ENCODE results near the gene PNMA3. TPM values are rescaled to one million over a fixed set of nuclear protein-coding genes. Genes with fewer than 3 reads are reported as not detected.
"Not testable (repeated sequence)": the region's sequence is repeated elsewhere in the genome, so short reads cannot be mapped to it uniquely, and the experiment has no call there.

The PNMA3 gene
- total RNA-seq, 2 experiments from 2014 or later, result 1.2 to 1.4 TPM

DNA sequence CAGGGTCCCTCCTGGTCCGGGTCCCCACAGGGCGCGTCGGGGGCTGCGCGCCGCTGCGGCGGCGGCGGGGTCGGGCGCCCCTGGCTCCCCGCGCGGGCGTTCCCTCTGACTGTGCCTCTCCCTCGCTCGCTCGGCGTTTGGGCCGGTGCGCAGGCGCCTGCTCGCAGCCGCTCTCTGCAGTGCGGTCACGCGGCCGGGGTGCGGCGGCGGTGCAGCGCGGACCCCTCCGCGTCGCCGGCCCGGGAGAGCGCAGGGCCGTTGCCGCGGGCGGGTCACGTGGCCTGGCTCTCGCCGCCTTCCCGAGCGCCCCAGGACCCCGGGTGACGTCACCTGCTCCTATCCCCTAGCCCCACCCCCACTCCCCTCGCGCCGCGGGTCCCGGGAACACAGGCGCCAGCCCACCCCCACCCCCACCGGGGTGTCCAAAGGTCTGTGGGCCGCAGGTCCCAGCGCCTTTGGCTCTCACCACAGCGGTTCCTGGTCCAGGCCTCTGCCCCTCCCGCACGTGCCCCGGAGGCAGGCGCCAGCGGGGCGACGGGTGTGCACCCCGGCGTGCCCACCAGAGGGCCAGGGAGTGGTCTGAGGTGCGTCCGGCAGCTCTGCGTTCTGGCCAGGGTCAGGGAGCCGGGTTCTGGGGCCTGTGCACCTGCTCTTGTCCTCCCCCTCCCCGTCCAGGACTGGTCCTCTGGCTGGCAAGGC lies 21.3 kb downstream of the PNMA3 start:
- CTCF ChIA-PET; POLR2A ChIA-PET; H3K36me3 Mint-ChIP-seq; H3K4me1 Mint-ChIP-seq (ENCODE audit: low read depth); H3K27me3 Mint-ChIP-seq; H3K27ac Mint-ChIP-seq; H3K9me3 Mint-ChIP-seq; H3K4me3 Mint-ChIP-seq; intact Hi-C loops (cut with micrococcal nuclease); DNase-seq: not testable (repeated sequence)

DNA sequence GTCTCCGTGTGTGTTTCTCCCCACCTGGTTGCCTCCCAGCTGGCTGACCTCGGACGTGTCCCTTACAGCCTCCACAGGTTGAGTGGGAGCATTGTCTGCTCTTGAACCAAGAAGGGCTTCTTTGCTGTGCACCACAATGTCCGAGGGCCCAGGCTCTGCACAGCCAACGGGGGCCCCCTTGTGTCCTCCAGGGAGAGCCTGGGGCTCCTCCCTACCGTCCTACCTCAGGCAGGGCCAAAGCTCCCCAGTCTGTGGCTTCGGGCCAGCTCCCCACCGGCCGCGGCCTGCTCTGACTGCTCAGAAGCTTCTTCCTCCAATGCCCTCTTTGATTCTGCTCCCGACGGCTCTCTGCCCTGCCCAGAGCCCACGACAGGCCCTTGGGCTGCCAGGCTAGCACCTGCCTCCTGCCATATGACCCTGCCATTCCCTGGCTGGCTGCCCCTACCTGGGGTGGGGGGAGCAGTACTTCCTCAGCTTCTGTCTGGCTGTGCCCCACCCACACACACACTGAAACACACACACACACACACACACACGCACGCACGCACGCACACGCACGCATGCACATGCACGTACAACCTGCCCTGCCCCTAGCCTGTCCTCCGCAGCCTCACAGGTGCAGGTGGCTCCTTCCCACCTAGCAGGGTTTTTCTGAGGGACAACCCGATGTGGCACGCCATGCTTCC lies 27.1 kb downstream of the PNMA3 start:
- H3K27ac Mint-ChIP-seq; intact Hi-C loops (cut with micrococcal nuclease); H3K9me3 Mint-ChIP-seq; CTCF ChIA-PET; H3K4me1 Mint-ChIP-seq (ENCODE audit: low read depth); H3K36me3 Mint-ChIP-seq; POLR2A ChIA-PET; H3K27me3 Mint-ChIP-seq; H3K4me3 Mint-ChIP-seq; DNase-seq: not testable (repeated sequence)

DNA sequence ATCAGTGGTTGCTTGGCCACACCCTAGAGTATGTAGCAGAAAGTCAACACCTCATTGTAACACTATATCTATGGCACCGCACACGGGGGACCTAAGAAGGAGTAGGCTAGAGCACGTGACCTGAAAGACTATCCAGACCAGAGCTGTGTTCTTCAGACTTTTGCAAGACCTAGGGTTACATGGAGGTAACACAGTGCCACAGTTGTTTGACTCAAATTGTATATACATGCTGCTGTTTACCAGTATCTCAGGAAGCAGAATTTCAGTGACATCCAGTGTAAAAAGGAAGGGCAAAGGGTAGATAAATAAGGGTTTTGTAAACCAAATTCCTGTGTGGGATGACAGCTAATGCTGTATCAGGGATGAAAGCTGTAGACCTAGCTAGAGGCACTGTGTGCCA lies 46.1 kb downstream of the PNMA3 start:
- H3K4me1 Mint-ChIP-seq (ENCODE audit: low read depth), result peaks cover 6% of the 10 kb centered on the region
- POLR2A ChIA-PET, result no interaction called here
- H3K4me3 Mint-ChIP-seq, result no peak overlapping the region
- no peaks in the 10 kb centered on the region for H3K36me3 Mint-ChIP-seq
- H3K27me3 Mint-ChIP-seq, result no peaks in the 10 kb centered on the region
- peaks cover 18% of the 10 kb centered on the region for H3K9me3 Mint-ChIP-seq
- CTCF ChIA-PET, result no interaction called here
- no peak overlapping the region for H3K27ac Mint-ChIP-seq
- no peak for DNase-seq
- intact Hi-C loops (cut with micrococcal nuclease), result no loop called here

DNA sequence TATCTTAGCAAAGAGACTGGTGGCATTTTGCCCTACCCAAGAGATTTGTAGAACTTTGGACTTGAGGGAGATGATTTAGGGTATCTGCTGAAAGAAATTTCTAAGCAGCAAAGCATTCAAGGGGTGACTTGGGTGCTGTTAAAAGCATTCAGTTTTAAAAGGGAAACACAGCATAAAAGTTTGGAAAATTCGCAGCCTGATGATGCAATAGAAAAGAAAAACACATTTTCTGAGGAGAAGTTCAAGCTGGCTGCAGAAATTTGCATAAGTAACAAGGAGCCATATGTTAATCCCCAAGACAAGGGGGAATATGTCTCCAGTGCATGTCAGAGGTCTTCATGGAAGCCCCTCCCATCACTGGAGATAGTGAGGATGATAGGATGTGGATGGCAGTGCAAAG lies 48.7 kb downstream of the PNMA3 start:
- H3K36me3 Mint-ChIP-seq; CTCF ChIA-PET; intact Hi-C loops (cut with micrococcal nuclease); H3K4me3 Mint-ChIP-seq; POLR2A ChIA-PET; H3K4me1 Mint-ChIP-seq (ENCODE audit: low read depth); DNase-seq; H3K27me3 Mint-ChIP-seq: not testable (repeated sequence)
- H3K9me3 Mint-ChIP-seq, result peaks cover 18% of the 10 kb centered on the region
- H3K27ac Mint-ChIP-seq, result peak overlapping the region; percentile 9

DNA sequence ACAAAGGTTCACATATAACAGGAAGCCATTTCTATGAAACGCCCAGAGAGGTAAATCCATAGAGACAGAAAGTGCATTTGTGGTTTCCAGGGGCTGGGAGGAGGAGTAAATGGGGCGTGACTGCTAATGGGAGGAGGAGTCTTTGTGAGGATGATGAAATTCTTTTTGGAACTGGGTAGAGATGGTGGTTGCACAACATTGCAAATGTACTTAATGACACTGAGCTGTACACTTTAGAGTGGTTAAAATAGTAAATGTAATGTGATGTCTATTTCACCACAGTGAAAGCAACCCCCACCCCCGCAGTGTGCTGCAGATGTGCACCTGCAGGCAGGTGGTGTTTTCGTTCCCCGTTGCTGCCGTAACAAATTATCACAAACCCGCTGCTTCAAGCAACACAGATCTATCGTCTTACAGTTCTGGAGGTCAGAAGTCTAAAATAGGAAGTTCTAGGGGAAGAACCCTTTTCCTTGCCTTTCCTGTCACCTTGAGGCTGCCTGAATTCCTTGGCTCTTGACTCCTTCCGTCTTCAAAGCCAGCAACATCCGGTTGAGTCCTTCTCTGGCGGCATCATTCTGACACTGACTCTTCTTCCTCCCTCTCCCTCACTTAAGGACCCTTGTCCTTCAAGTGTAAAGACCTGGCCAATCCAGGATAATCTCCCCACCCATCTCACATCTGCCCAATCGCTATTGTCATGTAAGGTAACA lies 50.0 kb downstream of the PNMA3 start:
- H3K4me1 Mint-ChIP-seq (ENCODE audit: low read depth); intact Hi-C loops (cut with micrococcal nuclease): not testable (repeated sequence)
- peak overlapping the region; percentile 52 for H3K27ac Mint-ChIP-seq

More for the DNA sequence above, 50.0 kb downstream of the PNMA3 start:
- H3K9me3 Mint-ChIP-seq, result peaks cover 18% of the 10 kb centered on the region
- H3K27me3 Mint-ChIP-seq, CTCF ChIA-PET, H3K36me3 Mint-ChIP-seq, POLR2A ChIA-PET, DNase-seq, H3K4me3 Mint-ChIP-seq: not testable (repeated sequence)

Other genes starting within 250 kb of the PNMA3 start
- gene CETN2, start 225.7 kb upstream of the PNMA3 start, total RNA-seq, result 10 to 100 TPM; 12.3 to 12.6 TPM
- 10 to 100 TPM; 20.2 to 23.3 TPM for gene NSDHL, start 225.4 kb upstream of the PNMA3 start, total RNA-seq
- 1 to 10 TPM in 1 of 2 experiments, under 1 TPM in 1; 0.82 to 1.4 TPM for gene ZNF185, start 158.4 kb upstream of the PNMA3 start, total RNA-seq
- under 1 TPM in 1 of 2 experiments, not detected in 1; 0.10 TPM for gene PNMA5, start 62.4 kb upstream of the PNMA3 start, total RNA-seq
- under 1 TPM; 0.50 to 0.56 TPM for gene PNMA6A, start 16.0 kb downstream of the PNMA3 start, total RNA-seq
- not detected for gene MAGEA1, start 122.8 kb downstream of the PNMA3 start, total RNA-seq